Measurements from ENCODE around the gene ANKFY1.

Gene ANKFY1

GRCh38 chr17:4119299-4119698 lies 144.5 kb downstream of the ANKFY1 start:
- DNase-seq (ENCODE audit: low read depth, low spot score) = no peak

DNA sequence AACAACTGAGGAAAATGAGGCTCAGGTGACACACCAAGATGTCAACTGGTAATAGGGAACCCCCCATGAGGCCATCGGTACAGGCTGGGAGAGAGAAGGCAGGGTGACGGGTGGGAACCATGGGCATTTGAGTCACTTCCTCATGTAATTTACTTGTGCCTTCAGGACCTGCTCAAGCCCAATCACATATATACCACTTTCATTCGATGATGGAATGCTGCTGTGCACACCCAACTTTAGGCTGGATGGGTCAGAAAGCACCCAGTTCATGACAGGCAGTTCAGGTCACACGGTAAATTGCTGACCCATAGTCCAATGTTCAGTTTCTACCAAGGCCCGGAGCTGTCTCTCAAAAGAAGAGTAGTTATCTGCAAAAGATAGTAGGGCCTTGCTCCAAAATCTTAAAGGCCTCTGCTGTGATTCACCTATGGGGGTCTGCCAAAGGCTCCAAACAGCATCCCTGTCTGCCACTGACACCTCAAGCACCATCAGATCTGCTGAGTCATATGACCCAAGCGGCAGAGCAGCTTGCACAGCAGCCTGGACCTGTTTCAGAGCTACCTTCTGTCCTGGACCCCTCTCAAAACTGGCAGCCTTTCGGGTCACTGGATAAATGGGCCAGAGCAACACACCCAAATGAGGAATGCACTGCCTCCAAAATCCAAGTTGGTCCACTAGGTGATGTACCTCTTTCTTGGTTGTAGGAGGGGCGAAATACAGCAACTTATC lies 145.6 kb downstream of the ANKFY1 start:
- no peak for DNase-seq (ENCODE audit: low read depth, low spot score)

- DNase-seq (ENCODE audit: low read depth, low spot score) = no peak
These were observed 147.3 kb downstream of the ANKFY1 start for GRCh38 chr17:4116516-4116915.
